ENCODE data around the gene SPRY1.

Gene SPRY1, protein sequence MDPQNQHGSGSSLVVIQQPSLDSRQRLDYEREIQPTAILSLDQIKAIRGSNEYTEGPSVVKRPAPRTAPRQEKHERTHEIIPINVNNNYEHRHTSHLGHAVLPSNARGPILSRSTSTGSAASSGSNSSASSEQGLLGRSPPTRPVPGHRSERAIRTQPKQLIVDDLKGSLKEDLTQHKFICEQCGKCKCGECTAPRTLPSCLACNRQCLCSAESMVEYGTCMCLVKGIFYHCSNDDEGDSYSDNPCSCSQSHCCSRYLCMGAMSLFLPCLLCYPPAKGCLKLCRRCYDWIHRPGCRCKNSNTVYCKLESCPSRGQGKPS

DNA sequence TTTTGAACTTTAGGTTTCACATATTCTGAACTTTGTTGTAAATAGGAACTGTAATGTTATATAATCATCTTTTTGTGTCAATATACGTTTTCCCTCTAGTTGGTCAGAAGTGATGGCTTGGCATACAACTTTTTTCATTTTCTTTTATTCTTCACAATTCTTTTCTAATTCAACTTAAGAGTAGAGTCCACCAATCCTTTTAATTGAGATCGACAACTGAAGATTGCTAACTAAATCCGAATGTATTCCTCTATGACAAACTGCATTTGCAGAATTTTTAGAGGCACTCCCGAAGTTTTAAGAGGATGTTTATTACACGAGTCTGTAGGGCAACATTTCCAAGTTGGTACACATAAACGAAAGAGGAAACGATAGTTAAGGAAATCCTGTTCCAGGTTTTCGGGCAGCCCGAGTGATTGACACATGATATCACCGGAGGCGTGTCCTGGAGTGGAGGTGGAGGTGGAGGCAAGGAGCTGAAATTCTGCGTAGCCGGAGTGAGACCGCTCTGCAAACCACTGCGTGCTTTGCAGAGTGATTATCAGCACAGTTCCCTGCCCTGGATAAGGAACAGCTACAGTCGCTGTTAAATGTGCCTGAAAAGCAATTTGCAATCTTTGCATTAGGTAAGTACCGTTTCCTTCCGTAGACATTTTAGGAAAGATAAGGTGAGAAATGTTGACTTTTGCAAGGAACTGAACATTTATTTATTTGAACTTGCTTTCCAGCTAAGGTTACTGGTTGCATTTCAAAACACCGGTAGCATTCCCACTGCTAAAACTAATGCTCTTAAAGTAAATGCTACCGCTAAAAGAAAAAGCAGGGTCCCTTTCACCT, at the start of gene SPRY1:
TSS of gene SPRY1 (plus strand) at position 489 of the 837 bp plus-strand sequence. CDS start 4,797 bp downstream, outside the sequence.
- Histone ChIP-seq H3K4me2 (peak within 1 kb of the TSS; percentile 91 to 100 (median 98)), H3K9me3 (replicated peaks in 1 of 11) (no peaks in the 10 kb centered on the region), H3K36me3 (peaks cover 0 to 3% (median under 1%) of the 10 kb centered on the region in 11 experiments; a peak in 10 of 22 replicates), H3K4me1 (peaks cover 0 to 41% (median 28%) of the 10 kb centered on the region in 10 experiments; a peak in 16 of 20 replicates), H3K27me3 (peaks cover 39 to 55% (median 48%) of the 10 kb centered on the region in 11 experiments), H4K20me1 (peaks cover 0 to 9% (median 0%) of the 10 kb centered on the region in 11 experiments; a peak in 1 of 22 replicates), H3K4me3 (peak within 1 kb of the TSS; percentile 71 to 85 (median 76)), H3K9ac (peak within 1 kb of the TSS; percentile 69 to 93 (median 80)), H3K27ac (peak within 1 kb of the TSS; percentile 63 to 93 (median 74); a peak in 21 of 22 replicates)
- TF ChIP-seq Cebpa-rat (IDR thresholded peaks at IDR 0.05): no peak

DNA sequence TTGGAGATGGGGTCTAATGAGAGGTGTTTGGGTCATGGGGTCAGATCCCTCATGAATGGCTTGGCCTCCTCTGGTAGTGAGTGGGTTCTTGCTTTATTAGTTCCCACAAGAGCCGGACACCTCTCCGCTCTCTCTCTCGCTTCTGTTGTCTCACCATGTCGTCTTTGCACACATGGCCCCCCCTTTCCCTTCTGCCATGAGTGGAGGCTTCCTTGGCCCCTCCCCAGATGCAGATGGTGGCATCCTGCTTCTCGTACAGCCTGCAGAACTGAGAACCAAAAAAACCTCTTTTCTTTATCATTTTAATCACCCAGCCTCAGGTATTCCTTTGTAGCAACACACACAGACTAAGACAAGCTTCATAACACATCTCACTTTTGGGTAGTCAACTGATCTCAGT, 49.6 kb upstream of the SPRY1 start:
- H3K4me2 ChIP-seq: peak overlapping the region in 9 of 11 experiments; percentile 31 to 67 (median 50); a peak in 16 of 22 replicates
- peaks cover 10 to 34% (median 29%) of the 10 kb centered on the region in 10 experiments for H3K4me1 ChIP-seq
- no peak for TF ChIP-seq Cebpa-rat (IDR thresholded peaks at IDR 0.05)
- H3K27ac ChIP-seq: no peak overlapping the region
- no peaks in the 10 kb centered on the region for H4K20me1 ChIP-seq
- H3K36me3 ChIP-seq: no peaks in the 10 kb centered on the region
- no peak overlapping the region for H3K9ac ChIP-seq
- no peaks in the 10 kb centered on the region for H3K27me3 ChIP-seq
- H3K4me3 ChIP-seq: no peak overlapping the region
- H3K9me3 ChIP-seq (replicated peaks in 1 of 11): peaks cover 0 to 15% (median 5%) of the 10 kb centered on the region in 11 experiments; a peak in 6 of 22 replicates

DNA sequence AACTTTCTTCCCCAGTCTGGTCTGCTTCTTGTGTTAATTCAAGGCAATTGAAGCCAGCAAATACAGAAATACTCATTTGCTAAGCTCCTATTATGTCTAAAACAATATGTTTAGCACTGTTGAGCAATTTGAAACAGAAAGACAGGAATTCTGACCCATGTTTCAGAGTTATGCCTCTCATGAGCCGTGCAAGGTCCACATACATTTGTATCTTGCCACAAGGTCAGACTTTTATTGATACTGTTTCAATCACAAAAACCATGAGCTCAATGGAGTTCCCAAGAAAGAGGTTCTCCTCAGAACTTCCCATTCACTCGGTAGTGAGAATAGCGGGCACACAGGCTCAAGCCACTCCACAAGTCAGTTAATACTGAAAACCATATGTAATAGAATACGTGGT, 47.6 kb upstream of the SPRY1 start:
- Histone ChIP-seq H3K4me1 (peaks cover 24 to 46% (median 38%) of the 10 kb centered on the region in 10 experiments), H4K20me1 (no peaks in the 10 kb centered on the region), H3K4me2 (peak overlapping the region in 4 of 11 experiments; percentile 17 to 33 (median 30); a peak in 6 of 22 replicates), H3K27ac (no peak overlapping the region), H3K4me3 (no peak overlapping the region), H3K9me3 (replicated peaks in 1 of 11) (peaks cover 0 to 15% (median 5%) of the 10 kb centered on the region in 11 experiments; a peak in 6 of 22 replicates), H3K27me3 (no peaks in the 10 kb centered on the region), H3K36me3 (no peaks in the 10 kb centered on the region), H3K9ac (no peak overlapping the region)
- TF ChIP-seq Cebpa-rat (IDR thresholded peaks at IDR 0.05): no peak

DNA sequence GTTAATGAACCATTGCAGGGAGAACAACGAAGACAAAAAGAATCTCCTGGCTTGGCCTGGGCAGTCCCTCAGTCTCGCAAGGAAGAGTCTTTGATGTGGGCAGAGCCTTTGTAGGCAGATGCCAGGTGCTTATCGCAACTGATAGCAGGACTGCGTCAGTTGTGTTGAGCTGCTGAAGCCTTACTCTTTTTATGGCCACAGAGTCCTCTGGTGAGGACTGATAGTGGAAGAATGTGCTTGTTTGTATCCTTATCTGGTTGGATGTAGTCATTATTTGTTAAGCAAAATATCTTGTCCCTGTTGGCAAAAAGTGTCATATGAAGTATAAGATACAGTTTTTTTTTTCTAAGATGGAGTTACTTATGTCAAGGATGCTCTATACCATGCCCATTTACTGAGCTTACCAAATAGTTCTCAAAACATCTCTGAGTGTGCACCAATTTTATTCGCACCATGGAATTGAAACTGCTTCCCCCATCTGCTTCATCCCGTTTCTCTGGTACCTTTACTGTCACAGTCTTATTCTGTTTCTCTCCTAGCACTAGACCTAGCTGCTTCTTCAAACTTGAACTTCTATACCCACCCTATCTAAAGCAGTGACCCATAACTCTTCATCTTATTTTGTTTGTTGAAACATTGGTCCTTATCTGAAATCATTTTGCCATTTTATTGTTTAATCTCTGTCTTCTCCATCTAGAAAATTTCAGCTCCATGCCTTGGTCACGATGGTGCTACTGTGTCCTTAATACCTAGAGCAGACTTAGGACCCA, 47.0 kb upstream of the SPRY1 start:
- no peak overlapping the region for H3K27ac ChIP-seq
- peaks cover 0 to 15% (median 5%) of the 10 kb centered on the region in 11 experiments; a peak in 6 of 22 replicates for H3K9me3 ChIP-seq (replicated peaks in 1 of 11)
- no peaks in the 10 kb centered on the region for H3K27me3 ChIP-seq
- peak overlapping the region in 4 of 11 experiments; percentile 17 to 33 (median 30); a peak in 7 of 22 replicates for H3K4me2 ChIP-seq
- no peaks in the 10 kb centered on the region for H3K36me3 ChIP-seq
- H4K20me1 ChIP-seq: no peaks in the 10 kb centered on the region
- H3K4me3 ChIP-seq: no peak overlapping the region
- no peak overlapping the region for H3K9ac ChIP-seq
- H3K4me1 ChIP-seq: peaks cover 20 to 46% (median 36%) of the 10 kb centered on the region in 10 experiments
- TF ChIP-seq Cebpa-rat (IDR thresholded peaks at IDR 0.05): no peak

DNA sequence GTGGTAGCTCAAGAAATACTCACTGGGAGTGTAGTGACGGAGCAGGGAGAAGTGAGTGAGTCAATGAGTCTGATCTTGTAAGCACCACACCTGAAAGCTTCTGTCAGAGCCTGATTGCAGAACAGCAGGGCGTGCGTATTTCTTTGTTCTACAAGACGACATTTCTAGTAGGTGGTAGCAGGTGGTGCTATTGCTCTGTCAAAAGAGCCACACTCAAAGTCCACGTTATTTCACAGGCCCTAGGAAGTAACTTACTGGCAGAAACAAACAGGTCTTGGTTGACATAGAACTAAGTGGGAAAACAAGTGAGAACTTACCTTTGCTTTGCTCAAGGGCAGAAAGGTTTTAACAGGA, 46.4 kb upstream of the SPRY1 start:
- no peaks in the 10 kb centered on the region for H3K27me3 ChIP-seq
- H3K4me1 ChIP-seq: peaks cover 20 to 46% (median 36%) of the 10 kb centered on the region in 10 experiments
- TF ChIP-seq Cebpa-rat (IDR thresholded peaks at IDR 0.05): no peak
- no peak overlapping the region for H3K9ac ChIP-seq
- no peak overlapping the region for H3K4me2 ChIP-seq
- H3K4me3 ChIP-seq: no peak overlapping the region
- H3K9me3 ChIP-seq (replicated peaks in 1 of 11): peaks cover 0 to 15% (median 5%) of the 10 kb centered on the region in 11 experiments; a peak in 6 of 22 replicates
- no peaks in the 10 kb centered on the region for H4K20me1 ChIP-seq
- H3K36me3 ChIP-seq: no peaks in the 10 kb centered on the region
- no peak overlapping the region for H3K27ac ChIP-seq

DNA sequence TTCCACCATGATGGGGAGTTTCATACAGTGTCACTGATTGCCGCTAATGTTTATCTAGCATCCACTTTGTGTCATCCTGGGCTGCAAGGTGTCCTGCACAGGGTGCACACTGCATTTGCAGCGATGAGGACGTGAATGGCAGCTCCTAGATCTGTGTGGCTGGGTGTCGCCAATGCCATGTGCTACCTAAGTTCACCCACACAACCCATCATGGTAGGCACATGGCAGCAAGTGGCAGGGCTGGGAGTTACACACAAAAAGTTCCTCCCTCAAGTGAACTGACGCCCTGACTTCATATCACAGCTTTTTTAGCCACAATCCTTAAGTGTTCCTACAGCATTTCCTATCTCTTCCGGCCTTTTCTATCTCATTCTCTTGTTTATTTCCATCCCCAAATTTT, 45.9 kb upstream of the SPRY1 start:
- Histone ChIP-seq H3K9me3 (replicated peaks in 1 of 11) (peaks cover 0 to 15% (median 5%) of the 10 kb centered on the region in 11 experiments; a peak in 6 of 22 replicates), H3K27ac (no peak overlapping the region), H3K27me3 (no peaks in the 10 kb centered on the region), H3K36me3 (no peaks in the 10 kb centered on the region), H3K4me1 (peaks cover 20 to 44% (median 34%) of the 10 kb centered on the region in 10 experiments), H3K4me3 (no peak overlapping the region), H4K20me1 (no peaks in the 10 kb centered on the region), H3K4me2 (no peak overlapping the region), H3K9ac (no peak overlapping the region)
- TF ChIP-seq Cebpa-rat (IDR thresholded peaks at IDR 0.05): no peak

DNA sequence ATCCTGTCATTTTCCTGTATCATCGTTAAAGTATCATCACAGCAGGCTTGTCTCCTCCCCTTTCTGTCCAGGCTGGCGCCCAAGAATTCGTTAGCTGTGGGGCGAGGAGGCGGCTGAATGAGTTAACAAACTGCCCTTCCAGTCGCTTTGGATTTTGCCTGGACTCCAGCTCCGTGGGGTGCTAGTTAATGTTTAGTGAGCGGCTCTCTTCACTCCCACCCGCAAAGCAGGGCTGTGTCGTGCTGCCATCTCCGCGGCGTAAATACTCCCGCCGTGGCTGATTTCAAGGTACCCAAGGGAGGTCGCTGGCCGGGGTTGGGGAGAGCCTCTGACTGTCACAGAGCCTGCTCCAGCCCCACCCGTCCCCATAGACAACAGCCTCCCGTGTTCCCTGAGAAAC, 44.9 kb upstream of the SPRY1 start:
- Histone ChIP-seq H3K27me3 (no peaks in the 10 kb centered on the region), H3K4me1 (peaks cover 17 to 34% (median 24%) of the 10 kb centered on the region in 10 experiments), H3K4me3 (no peak overlapping the region), H3K36me3 (no peaks in the 10 kb centered on the region), H4K20me1 (no peaks in the 10 kb centered on the region), H3K9ac (no peak overlapping the region), H3K27ac (peak overlapping the region in 4 of 11 experiments; percentile 15 to 58 (median 48); a peak in 6 of 22 replicates), H3K4me2 (peak overlapping the region; percentile 16 to 75 (median 47); a peak in 19 of 22 replicates), H3K9me3 (replicated peaks in 1 of 11) (peaks cover 0 to 15% (median 5%) of the 10 kb centered on the region in 11 experiments; a peak in 6 of 22 replicates)
- no peak for TF ChIP-seq Cebpa-rat (IDR thresholded peaks at IDR 0.05)

DNA sequence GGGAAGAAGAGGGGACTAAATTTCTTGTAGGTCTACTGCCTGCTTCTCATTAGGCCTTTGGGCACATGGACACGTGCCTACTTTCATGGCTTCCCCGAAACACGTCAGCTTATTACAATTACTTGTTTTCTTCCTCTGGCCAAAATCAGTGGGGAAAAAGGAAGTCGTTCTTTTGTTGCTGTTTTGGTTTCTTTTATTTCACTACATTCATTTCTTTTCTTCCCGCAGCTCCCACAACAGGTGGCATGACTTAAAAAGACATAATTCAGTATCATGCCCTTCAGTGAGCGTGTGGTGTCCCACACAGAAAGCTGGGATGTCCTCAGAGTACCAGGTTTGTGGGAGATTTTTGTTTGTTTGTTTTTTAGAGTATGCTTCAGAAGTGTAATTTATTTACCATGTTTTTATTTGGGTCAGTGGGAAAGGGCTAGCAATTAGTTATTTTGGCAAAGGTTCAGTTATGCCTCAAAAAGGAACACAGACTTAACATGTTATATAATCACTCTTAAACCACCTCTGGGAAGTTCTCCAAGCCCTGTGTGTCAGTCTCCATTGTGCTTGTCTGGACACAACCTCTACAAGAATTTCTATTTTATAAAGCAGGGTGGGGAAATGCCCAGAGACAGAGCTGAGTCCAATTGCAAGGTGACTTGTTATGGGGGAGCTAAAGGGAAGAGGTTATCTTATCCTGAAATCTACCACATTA, 44.2 kb upstream of the SPRY1 start:
- H3K4me2 ChIP-seq: peak overlapping the region; percentile 16 to 75 (median 47)
- H3K27ac ChIP-seq: peak overlapping the region in 5 of 11 experiments; percentile 8 to 58 (median 42); a peak in 8 of 22 replicates
- no peaks in the 10 kb centered on the region for H3K36me3 ChIP-seq
- H3K9ac ChIP-seq: no peak overlapping the region
- no peak overlapping the region for H3K4me3 ChIP-seq
- H4K20me1 ChIP-seq: no peaks in the 10 kb centered on the region
- TF ChIP-seq Cebpa-rat (IDR thresholded peaks at IDR 0.05): no peak
- no peaks in the 10 kb centered on the region for H3K27me3 ChIP-seq
- H3K9me3 ChIP-seq (replicated peaks in 1 of 11): peaks cover 0 to 15% (median 5%) of the 10 kb centered on the region in 11 experiments; a peak in 6 of 22 replicates
- peaks cover 12 to 27% (median 20%) of the 10 kb centered on the region in 10 experiments; a peak in 19 of 20 replicates for H3K4me1 ChIP-seq

Data from BLaER1 treated with 17β-estradiol and CSF1 and Interleukin-3, amounts not matched to agents 10 nM and 100 nM (cell line).